HEK293T (cell line): ENCODE results near the gene CDH13.

Source experiments
- CTCF ChIA-PET: fragments of 350-600 bp; formaldehyde crosslinking; extraction: SDS; loops from one replicate; lab custom pipeline; 2021; ENCODE audit warnings: antibody characterized with exemption, inconsistent platforms; lab: Yijun Ruan, JAX
- POLR2A ChIA-PET: fragments of 350-600 bp; formaldehyde crosslinking; extraction: SDS; loops from one replicate; lab custom pipeline; 2020; ENCODE audit warnings: antibody characterized with exemption, inconsistent platforms; lab: Yijun Ruan, JAX
- DNase-seq: peaks from one replicate; pipeline ENCODE4 v3.0.0; 2012; ENCODE audit warnings: mixed read lengths; ENCODE audit errors: extremely low spot score
- ARNT ChIP-seq: fragments of 450-650 bp; IDR thresholded peaks from 2 replicates; pipeline ENCODE4 v1.6.1; 2017; ENCODE audit warnings: mild to moderate bottlenecking
- BHLHE40 ChIP-seq: fragments of 450-650 bp; IDR thresholded peaks from 2 replicates; pipeline ENCODE4 v1.6.1; 2016; ENCODE audit warnings: mild to moderate bottlenecking, moderate library complexity, borderline replicate concordance
- CTBP1 ChIP-seq: fragments of 450-650 bp; IDR thresholded peaks from 2 replicates; pipeline ENCODE4 v1.6.1; 2016; ENCODE audit warnings: borderline replicate concordance
- ELF4 ChIP-seq: fragments of 450-650 bp; IDR thresholded peaks from 2 replicates; pipeline ENCODE4 v1.6.1; 2017; ENCODE audit warnings: antibody characterized with exemption
- FOXA1 ChIP-seq: fragments of 450-650 bp; IDR thresholded peaks from 2 replicates; pipeline ENCODE4 v1.6.1; 2016; ENCODE audit warnings: mild to moderate bottlenecking
- FOXK2 ChIP-seq: fragments of 450-650 bp; IDR thresholded peaks from 2 replicates; pipeline ENCODE4 v1.6.1; 2016; ENCODE audit warnings: mild to moderate bottlenecking
- FOXM1 ChIP-seq: fragments of 450-650 bp; IDR thresholded peaks from 2 replicates; pipeline ENCODE4 v1.6.1; 2017; ENCODE audit warnings: mild to moderate bottlenecking, borderline replicate concordance
- HDGF ChIP-seq: fragments of 450-650 bp; IDR thresholded peaks from 2 replicates; pipeline ENCODE4 v1.6.1; 2017; ENCODE audit warnings: antibody characterized with exemption, borderline replicate concordance
- L3MBTL2 ChIP-seq: fragments of 450-650 bp; conservative IDR thresholded peaks from 2 replicates; pipeline ENCODE4 v1.6.1; 2016; ENCODE audit warnings: mild to moderate bottlenecking
- LEF1 ChIP-seq: fragments of 450-650 bp; IDR thresholded peaks from 2 replicates; pipeline ENCODE4 v1.6.1; 2017; ENCODE audit warnings: mild to moderate bottlenecking, borderline replicate concordance
- NFRKB ChIP-seq: fragments of 450-650 bp; IDR thresholded peaks from 2 replicates; pipeline ENCODE4 v1.6.1; 2016; ENCODE audit warnings: mild to moderate bottlenecking, moderate library complexity
- PKNOX1 ChIP-seq: fragments of 450-650 bp; IDR thresholded peaks from 2 replicates; pipeline ENCODE4 v1.6.1; 2016
- SP1 ChIP-seq: fragments of 450-650 bp; IDR thresholded peaks from 2 replicates; pipeline ENCODE4 v1.6.1; 2017
- SUZ12 ChIP-seq: fragments of 450-650 bp; IDR thresholded peaks from 2 replicates; pipeline ENCODE4 v1.6.1; 2016; ENCODE audit warnings: mild to moderate bottlenecking
- TARDBP ChIP-seq: fragments of 450-650 bp; IDR thresholded peaks from 2 replicates; pipeline ENCODE4 v1.6.1; 2016
- ZNF384 ChIP-seq: fragments of 450-650 bp; IDR thresholded peaks from 2 replicates; pipeline ENCODE4 v1.6.1; 2016

Gene CDH13

GRCh38 chr16:82963653-82964052 is 336.9 kb downstream of the CDH13 start:
- no peak for DNase-seq
- ChIA-PET CTCF (no interaction called here), POLR2A (no interaction called here)
- TF ChIP-seq PKNOX1 (no peak), FOXM1 (no peak), FOXK2 (no peak), ARNT (no peak), CTBP1 (no peak), LEF1 (no peak), HDGF (no peak), ELF4 (no peak), SP1 (no peak)

- no peak for TF ChIP-seq TARDBP
- no peak for TF ChIP-seq FOXK2
- TF ChIP-seq CTBP1: no peak
- no peak for TF ChIP-seq L3MBTL2
- no peak for TF ChIP-seq FOXM1
- TF ChIP-seq NFRKB: no peak
- TF ChIP-seq PKNOX1: no peak
- TF ChIP-seq SUZ12: no peak
- no peak for DNase-seq
- POLR2A ChIA-PET: no interaction called here
- CTCF ChIA-PET: no interaction called here
These were observed 339.0 kb downstream of the CDH13 start for GRCh38 chr16:82965808-82966207.

GRCh38 chr16:82967424-82967823 is 340.7 kb downstream of the CDH13 start:
- POLR2A ChIA-PET: no interaction called here
- no peak for DNase-seq
- CTCF ChIA-PET: no interaction called here
- TF ChIP-seq L3MBTL2 (no peak), LEF1 (no peak)

- DNase-seq: no peak
- POLR2A ChIA-PET: no interaction called here
- TF ChIP-seq LEF1 (no peak), ZNF384 (no peak), ELF4 (no peak), SP1 (no peak), ARNT (no peak), SUZ12 (no peak), TARDBP (no peak), L3MBTL2 (no peak), NFRKB (no peak), BHLHE40 (no peak), FOXM1 (no peak), HDGF (no peak), FOXK2 (no peak), PKNOX1 (no peak), CTBP1 (no peak)
- CTCF ChIA-PET: no interaction called here
These were observed 344.4 kb downstream of the CDH13 start for GRCh38 chr16:82971126-82971525.

- no peak for DNase-seq
- POLR2A ChIA-PET: no interaction called here
- CTCF ChIA-PET: interaction anchor here (0.6 kb wide), 1 partner anchor 204 kb away, joined by 3 read pairs; no protein-coding TSS in a partner anchor
- no peak for TF ChIP-seq FOXK2
- no peak for TF ChIP-seq SP1
- no peak for TF ChIP-seq SUZ12
- TF ChIP-seq HDGF: no peak
- no peak for TF ChIP-seq L3MBTL2
- TF ChIP-seq ZNF384: no peak
- no peak for TF ChIP-seq LEF1
- no peak for TF ChIP-seq PKNOX1
- TF ChIP-seq BHLHE40: no peak
- TF ChIP-seq NFRKB: no peak
- no peak for TF ChIP-seq CTBP1
- TF ChIP-seq TARDBP: no peak
- no peak for TF ChIP-seq FOXA1
- no peak for TF ChIP-seq ELF4
- no peak for TF ChIP-seq FOXM1
- no peak for TF ChIP-seq ARNT
These were observed 345.7 kb downstream of the CDH13 start for GRCh38 chr16:82972331-82972919.

- no peak for DNase-seq
- TF ChIP-seq FOXK2: no peak
- ChIA-PET POLR2A (no interaction called here), CTCF (no interaction called here)
These were observed 352.8 kb downstream of the CDH13 start for GRCh38 chr16:82979406-82980111.
